GM11168 (cell line): Measurements from ENCODE around the gene SCUBE1.

Experiments used
- in situ Hi-C: fragments of 300-500 bp; cut with MboI; formaldehyde crosslinking; loops from one replicate; pipeline ENCODE4 v1.12.0; 2022; ENCODE audit warnings: low sequenced_read_pairs; ENCODE audit not compliant: unreplicated experiment

Gene SCUBE1

DNA sequence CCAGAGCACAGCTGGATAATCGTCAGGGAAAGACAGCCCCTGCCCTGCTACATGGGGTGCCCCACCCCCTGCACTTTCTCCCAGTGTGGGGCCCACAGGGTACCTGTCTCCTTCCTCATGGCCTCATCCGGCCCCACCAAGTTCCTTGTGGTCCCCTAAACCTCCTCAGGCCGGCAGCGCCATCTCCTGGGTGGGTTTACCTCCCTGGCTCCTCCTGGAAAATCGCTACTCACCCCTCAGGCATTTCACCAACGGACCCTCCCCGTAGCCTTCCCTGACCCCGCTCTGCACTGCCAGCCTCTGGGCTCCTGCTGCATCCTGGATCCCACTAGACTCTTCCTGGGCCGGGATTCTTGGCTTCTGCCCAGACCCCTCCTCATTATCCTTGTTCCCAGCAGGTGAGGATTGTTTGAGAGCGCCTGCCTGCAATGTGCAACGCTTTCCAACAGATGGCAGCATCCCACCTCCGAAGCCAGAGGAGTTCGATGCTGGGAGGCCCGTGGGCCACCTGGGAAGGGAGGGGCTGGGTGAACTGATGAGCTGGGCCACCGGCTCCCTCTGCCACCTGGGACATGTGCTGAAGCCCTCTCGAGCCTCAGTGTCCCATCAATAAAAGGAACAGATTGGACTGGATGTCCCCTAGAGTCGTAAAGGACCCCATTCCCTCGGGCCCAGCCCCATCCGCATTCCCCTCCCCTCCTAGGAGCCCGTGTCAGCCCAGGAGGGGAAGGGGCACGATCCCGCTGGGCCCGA is 112.0 kb downstream of the SCUBE1 start:
- in situ Hi-C loops: no loop called here

- in situ Hi-C loops: no loop called here
Measured at GRCh38 chr22:43230571-43230970, 112.6 kb downstream of the SCUBE1 start.

DNA sequence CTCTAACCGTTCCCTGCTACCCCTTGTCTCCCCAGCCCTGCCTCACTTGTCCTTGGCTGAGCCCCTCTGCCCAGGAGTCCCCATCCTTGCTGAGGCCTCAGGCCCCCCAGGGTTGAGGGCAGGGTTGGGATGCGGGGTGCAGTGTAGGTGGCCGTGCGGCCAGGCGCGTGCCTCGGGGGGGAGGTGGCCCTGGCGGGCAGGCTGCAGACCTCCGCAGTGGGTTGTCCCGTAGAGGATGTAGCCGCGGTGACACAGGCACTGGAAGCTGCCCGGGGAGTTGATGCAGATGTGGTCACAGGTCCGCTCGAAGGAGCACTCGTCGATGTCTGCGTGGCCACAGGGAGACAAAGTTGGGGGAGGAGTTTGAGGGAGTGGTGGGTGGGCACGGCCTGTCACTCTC is 114.3 kb downstream of the SCUBE1 start:
- in situ Hi-C loops: no loop called here

DNA sequence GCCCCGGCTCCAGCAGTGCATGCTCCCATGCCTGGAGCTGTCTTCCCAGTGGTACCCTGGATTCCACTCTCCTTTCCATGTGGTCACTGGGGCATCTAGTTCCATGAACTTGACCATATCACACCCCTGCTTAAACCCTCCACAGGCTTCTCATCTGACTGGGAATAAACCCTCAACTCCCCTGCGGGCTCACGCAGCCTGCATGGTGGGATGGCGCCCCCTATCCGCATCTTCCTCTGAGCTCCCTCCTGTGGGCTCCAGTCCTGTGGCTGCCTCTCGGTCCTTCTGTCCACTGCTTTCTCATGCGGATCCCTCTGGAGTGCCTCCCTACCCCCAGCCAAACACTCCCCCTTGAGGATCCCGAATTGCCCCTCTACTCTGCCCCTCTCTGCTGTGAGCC is 114.8 kb downstream of the SCUBE1 start:
- in situ Hi-C loops: no loop called here

- in situ Hi-C loops: no loop called here
Measured at GRCh38 chr22:43227239-43227630, 115.9 kb downstream of the SCUBE1 start.

DNA sequence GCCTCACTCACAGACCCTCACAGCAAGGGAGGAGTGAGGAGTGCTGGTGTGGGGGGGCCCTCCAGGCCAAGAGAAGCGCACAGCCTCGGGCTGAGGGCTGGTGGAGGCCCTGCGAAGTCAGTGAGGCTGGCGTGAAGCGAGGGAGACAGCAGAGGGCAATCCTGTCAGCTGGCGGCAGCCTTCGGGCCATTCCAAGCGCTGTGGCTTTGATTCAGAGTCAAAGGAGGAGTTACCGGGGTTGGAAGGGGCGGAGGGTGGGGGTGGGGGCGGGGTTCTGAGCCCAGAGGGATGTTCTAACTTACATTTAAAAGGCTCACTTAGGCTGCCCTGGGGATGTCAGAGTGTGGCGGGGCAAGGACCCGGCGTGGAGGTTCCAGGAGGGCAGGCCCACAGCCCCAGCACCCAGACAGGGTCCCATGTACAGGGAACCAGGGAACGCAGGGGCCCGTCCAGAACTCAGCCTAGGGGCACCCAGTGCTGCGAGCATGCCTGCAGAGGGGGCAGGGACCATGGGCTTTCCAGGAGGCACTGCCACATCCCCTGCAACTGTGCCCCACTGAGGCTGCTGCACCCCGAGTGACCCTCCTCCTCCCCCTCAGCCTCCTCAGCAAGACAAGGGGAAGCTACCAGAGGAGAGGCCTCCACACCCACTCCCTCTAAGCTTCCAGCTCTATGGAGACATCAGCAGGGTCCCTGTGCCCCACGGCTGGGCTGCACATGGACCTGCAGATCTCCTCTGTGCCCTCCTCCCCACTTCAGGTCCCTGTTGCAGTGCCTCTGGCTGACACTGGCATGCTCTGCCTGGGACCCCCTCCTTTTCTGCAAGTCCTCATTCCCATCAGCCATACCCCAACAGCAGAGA is 116.6 kb downstream of the SCUBE1 start:
- in situ Hi-C loops: no loop called here

DNA sequence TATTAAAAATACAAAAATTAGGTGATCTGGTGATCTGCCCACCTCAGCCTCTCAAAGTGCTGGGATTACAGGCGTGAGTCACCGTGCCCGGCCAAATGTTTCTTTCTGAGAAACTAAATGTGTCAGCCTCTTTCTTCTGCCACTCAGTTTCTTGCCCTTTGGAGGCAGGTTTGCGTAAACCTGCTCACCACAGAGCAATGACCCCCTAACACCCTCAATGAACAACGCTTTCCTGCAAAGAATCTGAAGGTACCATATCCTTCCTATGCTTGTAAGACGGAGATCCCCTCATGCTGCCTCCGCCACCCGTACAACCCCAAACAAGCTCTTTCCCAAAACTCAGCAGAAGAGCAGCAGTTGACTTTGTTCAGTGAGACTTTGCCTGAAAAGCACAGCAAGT is 117.6 kb downstream of the SCUBE1 start:
- in situ Hi-C loops: no loop called here

DNA sequence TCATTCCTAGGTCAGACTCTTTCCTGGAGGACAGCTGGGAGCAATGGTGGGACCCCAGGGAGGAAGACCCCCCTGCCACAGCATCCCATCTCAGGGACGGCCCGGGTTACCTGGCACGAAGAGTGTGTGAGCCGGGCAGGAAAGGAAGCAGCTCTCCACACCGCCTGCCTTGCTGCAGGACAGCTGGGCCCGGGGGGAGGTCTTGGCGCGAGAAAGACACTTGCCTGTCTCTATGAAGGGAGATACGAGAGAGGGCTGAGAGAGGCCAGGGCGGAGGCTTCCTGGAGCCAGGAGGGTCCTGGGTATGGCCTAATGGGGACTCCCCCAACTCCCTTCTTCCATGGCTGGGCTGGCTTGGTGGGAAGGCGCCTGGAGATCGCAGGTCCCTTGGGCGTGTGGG is 120.2 kb downstream of the SCUBE1 start:
- in situ Hi-C loops: no loop called here

DNA sequence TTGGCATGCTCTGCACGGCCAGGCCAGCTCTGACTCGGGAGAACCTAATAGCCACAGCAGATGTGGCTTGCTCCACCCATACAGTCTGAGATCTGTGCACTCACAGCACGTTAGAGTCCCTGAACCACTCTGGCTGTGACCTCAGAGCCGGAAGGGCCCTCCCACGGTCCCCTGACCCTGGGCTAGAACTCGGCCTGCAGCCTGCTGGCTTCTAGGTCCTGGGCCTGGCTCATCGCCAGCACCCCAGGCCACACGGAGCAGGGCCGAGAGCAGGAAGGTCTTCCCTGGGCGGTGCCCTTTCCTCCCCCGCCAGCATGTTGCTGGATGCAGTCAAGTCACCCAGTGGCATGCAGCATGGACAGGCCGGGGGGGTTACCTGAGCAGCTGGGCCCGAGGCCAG is 120.9 kb downstream of the SCUBE1 start:
- in situ Hi-C loops: no loop called here

GRCh38 chr22:43220625-43221380 is 122.4 kb downstream of the SCUBE1 start:
- in situ Hi-C loops: no loop called here

DNA sequence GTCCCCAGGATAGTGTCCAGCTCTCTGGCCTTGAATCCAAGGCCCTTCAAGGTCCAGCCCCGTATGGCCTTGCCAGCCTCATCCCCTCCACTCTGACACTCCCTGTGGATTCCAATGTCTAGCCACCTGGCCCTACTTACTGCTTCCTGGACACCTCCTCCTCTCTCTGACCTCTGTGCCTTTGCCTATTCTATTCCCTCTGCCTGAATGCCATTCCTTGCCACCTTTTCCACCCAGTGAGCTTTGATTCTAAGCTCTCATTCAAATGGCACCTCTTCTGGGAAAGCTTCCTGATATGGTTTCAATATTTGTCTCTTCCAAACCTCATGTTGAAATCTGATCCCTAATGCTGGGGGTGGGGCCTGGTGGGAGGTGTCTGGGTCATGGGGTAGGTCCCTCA is 124.4 kb downstream of the SCUBE1 start:
- in situ Hi-C loops: no loop called here

DNA sequence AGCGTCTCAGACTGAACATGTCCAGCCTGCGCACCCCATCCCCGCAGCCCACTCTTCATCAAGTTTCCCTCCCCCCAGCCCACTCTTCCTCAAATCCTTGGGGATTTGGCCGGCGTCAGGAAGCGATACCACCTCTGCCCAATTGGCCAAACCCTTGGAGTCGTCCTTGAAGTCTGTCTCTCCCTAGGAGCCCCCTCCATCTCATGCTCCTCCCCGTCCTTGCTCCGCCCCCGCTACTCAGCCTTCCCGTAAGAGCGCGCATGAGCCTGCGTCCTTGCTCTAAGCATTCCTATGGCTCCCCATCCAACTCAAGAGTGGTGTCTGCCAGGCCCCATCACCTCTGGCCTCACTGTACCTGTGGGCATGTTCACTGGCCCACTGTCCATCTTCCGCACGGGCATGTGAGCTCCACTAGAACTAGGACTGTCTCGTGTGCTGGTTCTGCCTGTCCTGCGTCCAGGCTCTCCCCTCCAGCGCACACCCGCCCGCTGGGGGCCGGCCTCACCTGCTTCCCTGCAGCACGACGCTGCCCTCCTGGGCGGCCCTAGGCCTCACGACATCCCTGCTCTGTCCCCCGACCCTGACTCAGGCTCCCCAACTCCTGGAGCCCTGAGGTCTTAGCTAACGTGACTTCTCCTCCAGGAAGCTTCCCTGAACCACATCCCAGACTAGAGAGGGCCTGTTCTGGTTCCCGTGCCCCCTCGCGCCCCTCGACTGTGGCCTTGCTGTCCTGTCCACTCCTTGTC is 125.7 kb downstream of the SCUBE1 start:
- in situ Hi-C loops: no loop called here

GRCh38 chr22:43216738-43217137 is 126.4 kb downstream of the SCUBE1 start:
- in situ Hi-C loops: no loop called here

GRCh38 chr22:43213962-43214361 is 129.2 kb downstream of the SCUBE1 start:
- in situ Hi-C loops: no loop called here

GRCh38 chr22:43213051-43213450 is 130.1 kb downstream of the SCUBE1 start:
- in situ Hi-C loops: no loop called here

DNA sequence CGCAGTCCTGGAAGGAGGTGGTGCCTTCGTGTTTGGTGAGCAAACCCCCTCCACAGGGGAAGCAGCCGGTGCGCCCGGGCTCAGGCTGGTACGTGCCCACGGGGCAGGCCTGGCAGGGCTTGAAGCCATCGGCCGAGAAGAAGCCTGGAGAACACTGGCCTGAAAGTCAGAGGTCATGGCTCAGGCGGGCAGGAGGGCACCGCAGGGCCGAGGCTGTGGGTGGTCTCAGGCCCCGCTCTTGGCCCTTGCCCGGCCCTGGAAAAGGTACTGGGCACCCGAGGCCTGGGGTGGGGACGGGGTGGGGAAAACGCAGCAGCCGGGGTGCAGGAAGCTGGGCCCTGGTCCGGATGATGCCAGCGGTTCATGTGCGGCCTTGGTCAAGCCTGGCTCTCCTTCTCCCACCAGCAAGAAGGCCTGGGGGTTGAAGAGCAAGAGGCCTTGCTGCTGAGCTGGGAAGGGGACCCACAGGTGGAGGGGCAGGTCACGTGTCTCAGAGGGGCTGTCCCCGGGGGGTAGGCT is 130.7 kb downstream of the SCUBE1 start:
- in situ Hi-C loops: no loop called here

GRCh38 chr22:43211941-43212433 is 131.2 kb downstream of the SCUBE1 start:
- in situ Hi-C loops: no loop called here

GRCh38 chr22:43210631-43211515 is 132.3 kb downstream of the SCUBE1 start:
- in situ Hi-C loops: no loop called here

DNA sequence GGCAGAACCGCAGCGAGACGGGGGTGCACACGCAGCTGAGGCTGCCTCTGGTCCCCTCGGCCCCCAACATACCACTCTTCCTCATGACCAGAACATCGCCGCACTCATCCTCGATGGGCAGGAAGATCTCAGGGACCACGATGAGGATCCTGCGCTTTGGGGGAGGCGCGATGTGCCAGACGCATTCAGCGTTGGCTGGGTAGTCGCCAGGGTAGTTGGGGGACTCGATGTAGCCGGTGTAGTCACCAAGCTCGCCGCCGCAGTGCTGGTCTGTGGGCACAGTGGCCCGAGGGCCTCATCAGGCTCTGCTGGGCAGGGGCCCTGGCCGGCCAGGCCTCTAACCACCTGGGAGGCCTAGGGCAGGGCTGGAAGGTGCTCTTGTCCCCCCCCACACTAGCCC is 133.2 kb downstream of the SCUBE1 start:
- in situ Hi-C loops: no loop called here
